ENCODE measurements around the gene SPATS2L.

DNA sequence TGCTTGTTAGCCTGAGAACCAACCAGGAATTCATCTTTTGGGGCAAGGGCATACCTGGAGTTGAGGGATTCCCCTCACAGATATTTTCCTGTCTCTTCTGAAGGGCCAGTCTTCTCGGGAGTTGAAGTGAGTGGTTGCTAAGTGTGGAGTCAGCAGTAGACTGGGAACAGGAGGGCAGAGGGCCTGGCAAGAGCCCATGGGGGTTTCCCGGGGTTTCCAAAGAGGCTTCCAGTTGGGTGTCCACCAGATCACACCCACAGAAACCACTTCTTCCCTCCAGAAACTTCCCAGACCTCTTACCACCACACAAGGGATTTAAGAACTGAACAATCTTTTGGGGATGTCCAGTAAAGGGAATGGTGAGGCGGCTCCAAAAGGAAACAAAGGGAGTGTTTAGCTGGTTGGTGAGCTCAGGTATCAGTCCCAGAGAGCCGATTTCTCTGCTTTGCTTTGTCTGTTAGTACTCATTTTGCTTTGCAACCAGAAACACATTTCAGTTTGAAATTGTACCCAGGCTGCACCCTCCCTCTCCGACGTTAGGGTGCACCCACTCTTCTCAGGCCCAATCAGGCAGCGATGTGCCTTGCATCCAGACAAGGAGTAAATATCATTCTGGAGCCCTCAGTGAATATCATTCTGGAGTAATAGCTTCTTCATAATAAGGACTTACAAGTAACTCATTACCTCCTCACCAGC lies 47.5 kb upstream of the SPATS2L start:
- TF ChIP-seq, protein P1, sequence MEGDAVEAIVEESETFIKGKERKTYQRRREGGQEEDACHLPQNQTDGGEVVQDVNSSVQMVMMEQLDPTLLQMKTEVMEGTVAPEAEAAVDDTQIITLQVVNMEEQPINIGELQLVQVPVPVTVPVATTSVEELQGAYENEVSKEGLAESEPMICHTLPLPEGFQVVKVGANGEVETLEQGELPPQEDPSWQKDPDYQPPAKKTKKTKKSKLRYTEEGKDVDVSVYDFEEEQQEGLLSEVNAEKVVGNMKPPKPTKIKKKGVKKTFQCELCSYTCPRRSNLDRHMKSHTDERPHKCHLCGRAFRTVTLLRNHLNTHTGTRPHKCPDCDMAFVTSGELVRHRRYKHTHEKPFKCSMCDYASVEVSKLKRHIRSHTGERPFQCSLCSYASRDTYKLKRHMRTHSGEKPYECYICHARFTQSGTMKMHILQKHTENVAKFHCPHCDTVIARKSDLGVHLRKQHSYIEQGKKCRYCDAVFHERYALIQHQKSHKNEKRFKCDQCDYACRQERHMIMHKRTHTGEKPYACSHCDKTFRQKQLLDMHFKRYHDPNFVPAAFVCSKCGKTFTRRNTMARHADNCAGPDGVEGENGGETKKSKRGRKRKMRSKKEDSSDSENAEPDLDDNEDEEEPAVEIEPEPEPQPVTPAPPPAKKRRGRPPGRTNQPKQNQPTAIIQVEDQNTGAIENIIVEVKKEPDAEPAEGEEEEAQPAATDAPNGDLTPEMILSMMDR (IDR thresholded peaks at IDR 0.05) = no peak
- TF ChIP-seq POLR2A (IDR thresholded peaks at IDR 0.05) = no peak

Measured in lower leg skin (tissue), 3 donors.